ENCODE measurements around the gene AFF2.

Gene AFF2

GRCh38 chrX:148500423-148501385 is at the start of gene AFF2:
Gene AFF2 (plus strand): TSS chrX:148500617. CDS start chrX:148501098, 481 bp downstream.
- Histone ChIP-seq H3K27me3 (ENCODE audit: insufficient read depth, insufficient read length) (no peaks in the 10 kb centered on the region), H3K36me3 (ENCODE audit: insufficient read depth, insufficient read length, low read length) (no peaks in the 10 kb centered on the region), H3K9ac (ENCODE audit: insufficient read length, low read depth) (peak within 1 kb of the TSS; percentile 64), H3K4me3 (ENCODE audit: insufficient read length, low read depth) (peak within 1 kb of the TSS; percentile 50), H3K4me1 (ENCODE audit: insufficient read depth, insufficient read length) (no peaks in the 10 kb centered on the region), H3K9me3 (ENCODE audit: insufficient read depth, low read length) (no peaks in the 10 kb centered on the region)
- TF ChIP-seq ZNF274 (IDR thresholded peaks at IDR 0.05; ENCODE audit: low read depth, low read length) = no peak
- TF ChIP-seq YY1 (IDR thresholded peaks at IDR 0.05; ENCODE audit: insufficient read depth, insufficient read length) = no peak
- no peak for DNase-seq (ENCODE audit: low read depth, low spot score)

GRCh38 chrX:148457279-148457678 is 43.1 kb upstream of the AFF2 start:
- no peak for TF ChIP-seq YY1 (IDR thresholded peaks at IDR 0.05; ENCODE audit: insufficient read depth, insufficient read length)
- TF ChIP-seq ZNF274 (IDR thresholded peaks at IDR 0.05; ENCODE audit: low read depth, low read length) = no peak
- no peak for TF ChIP-seq SUZ12 (IDR thresholded peaks at IDR 0.05; ENCODE audit: extremely low read depth, insufficient read depth, insufficient read length)
- DNase-seq (ENCODE audit: low read depth, low spot score) = no peak
- H3K36me3 ChIP-seq (ENCODE audit: insufficient read depth, insufficient read length, low read length) = no peaks in the 10 kb centered on the region
- no peaks in the 10 kb centered on the region for H3K9me3 ChIP-seq (ENCODE audit: insufficient read depth, low read length)
- no peak overlapping the region for H3K4me3 ChIP-seq (ENCODE audit: insufficient read length, low read depth)
- H3K27me3 ChIP-seq (ENCODE audit: insufficient read depth, insufficient read length) = no peaks in the 10 kb centered on the region
- H3K9ac ChIP-seq (ENCODE audit: insufficient read length, low read depth) = no peak overlapping the region
- H3K4me1 ChIP-seq (ENCODE audit: insufficient read depth, insufficient read length) = no peaks in the 10 kb centered on the region

- H3K9ac ChIP-seq (ENCODE audit: insufficient read length, low read depth) = no peak overlapping the region
- no peak for DNase-seq (ENCODE audit: low read depth, low spot score)
- no peaks in the 10 kb centered on the region for H3K36me3 ChIP-seq (ENCODE audit: insufficient read depth, insufficient read length, low read length)
- H3K4me1 ChIP-seq (ENCODE audit: insufficient read depth, insufficient read length) = no peaks in the 10 kb centered on the region
- H3K9me3 ChIP-seq (ENCODE audit: insufficient read depth, low read length) = no peaks in the 10 kb centered on the region
- H3K4me3 ChIP-seq (ENCODE audit: insufficient read length, low read depth) = no peak overlapping the region
- TF ChIP-seq YY1 (IDR thresholded peaks at IDR 0.05; ENCODE audit: insufficient read depth, insufficient read length) (no peak), ZNF274 (IDR thresholded peaks at IDR 0.05; ENCODE audit: low read depth, low read length) (no peak), SUZ12 (IDR thresholded peaks at IDR 0.05; ENCODE audit: extremely low read depth, insufficient read depth, insufficient read length) (no peak)
- no peaks in the 10 kb centered on the region for H3K27me3 ChIP-seq (ENCODE audit: insufficient read depth, insufficient read length)
Measured at GRCh38 chrX:148459343-148459742, 41.1 kb upstream of the AFF2 start.

GRCh38 chrX:148466292-148466691 is 34.1 kb upstream of the AFF2 start:
- H3K9ac ChIP-seq (ENCODE audit: insufficient read length, low read depth) = no peak overlapping the region
- no peak for TF ChIP-seq ZNF274 (IDR thresholded peaks at IDR 0.05; ENCODE audit: low read depth, low read length)
- no peak for TF ChIP-seq YY1 (IDR thresholded peaks at IDR 0.05; ENCODE audit: insufficient read depth, insufficient read length)
- no peak for TF ChIP-seq SUZ12 (IDR thresholded peaks at IDR 0.05; ENCODE audit: extremely low read depth, insufficient read depth, insufficient read length)
- no peaks in the 10 kb centered on the region for H3K9me3 ChIP-seq (ENCODE audit: insufficient read depth, low read length)

GRCh38 chrX:148470324-148470723 is 30.1 kb upstream of the AFF2 start:
- Histone ChIP-seq H3K9me3 (ENCODE audit: insufficient read depth, low read length) (no peaks in the 10 kb centered on the region), H3K9ac (ENCODE audit: insufficient read length, low read depth) (no peak overlapping the region), H3K4me3 (ENCODE audit: insufficient read length, low read depth) (no peak overlapping the region), H3K4me1 (ENCODE audit: insufficient read depth, insufficient read length) (no peaks in the 10 kb centered on the region), H3K36me3 (ENCODE audit: insufficient read depth, insufficient read length, low read length) (no peaks in the 10 kb centered on the region), H3K27me3 (ENCODE audit: insufficient read depth, insufficient read length) (no peaks in the 10 kb centered on the region)
- no peak for DNase-seq (ENCODE audit: low read depth, low spot score)
- TF ChIP-seq ZNF274 (IDR thresholded peaks at IDR 0.05; ENCODE audit: low read depth, low read length) (no peak), YY1 (IDR thresholded peaks at IDR 0.05; ENCODE audit: insufficient read depth, insufficient read length) (no peak), SUZ12 (IDR thresholded peaks at IDR 0.05; ENCODE audit: extremely low read depth, insufficient read depth, insufficient read length) (no peak)

More at GRCh38 chrX:148466292-148466691, 34.1 kb upstream of the AFF2 start:
- Histone ChIP-seq H3K4me3 (ENCODE audit: insufficient read length, low read depth) (no peak overlapping the region), H3K4me1 (ENCODE audit: insufficient read depth, insufficient read length) (no peaks in the 10 kb centered on the region), H3K36me3 (ENCODE audit: insufficient read depth, insufficient read length, low read length) (no peaks in the 10 kb centered on the region), H3K27me3 (ENCODE audit: insufficient read depth, insufficient read length) (no peaks in the 10 kb centered on the region)
- DNase-seq (ENCODE audit: low read depth, low spot score) = no peak

- Histone ChIP-seq H3K9ac (ENCODE audit: insufficient read length, low read depth) (no peak overlapping the region), H3K9me3 (ENCODE audit: insufficient read depth, low read length) (no peaks in the 10 kb centered on the region), H3K4me3 (ENCODE audit: insufficient read length, low read depth) (no peak overlapping the region), H3K36me3 (ENCODE audit: insufficient read depth, insufficient read length, low read length) (no peaks in the 10 kb centered on the region), H3K4me1 (ENCODE audit: insufficient read depth, insufficient read length) (no peaks in the 10 kb centered on the region), H3K27me3 (ENCODE audit: insufficient read depth, insufficient read length) (no peaks in the 10 kb centered on the region)
- DNase-seq (ENCODE audit: low read depth, low spot score) = no peak
- TF ChIP-seq SUZ12 (IDR thresholded peaks at IDR 0.05; ENCODE audit: extremely low read depth, insufficient read depth, insufficient read length) (no peak), ZNF274 (IDR thresholded peaks at IDR 0.05; ENCODE audit: low read depth, low read length) (no peak)
Measured at GRCh38 chrX:148474030-148474429, 26.4 kb upstream of the AFF2 start.

- TF ChIP-seq ZNF274 (IDR thresholded peaks at IDR 0.05; ENCODE audit: low read depth, low read length) (no peak), YY1 (IDR thresholded peaks at IDR 0.05; ENCODE audit: insufficient read depth, insufficient read length) (no peak), SUZ12 (IDR thresholded peaks at IDR 0.05; ENCODE audit: extremely low read depth, insufficient read depth, insufficient read length) (no peak)
- Histone ChIP-seq H3K36me3 (ENCODE audit: insufficient read depth, insufficient read length, low read length) (no peaks in the 10 kb centered on the region), H3K4me1 (ENCODE audit: insufficient read depth, insufficient read length) (no peaks in the 10 kb centered on the region), H3K4me3 (ENCODE audit: insufficient read length, low read depth) (no peak overlapping the region), H3K9ac (ENCODE audit: insufficient read length, low read depth) (no peak overlapping the region), H3K9me3 (ENCODE audit: insufficient read depth, low read length) (no peaks in the 10 kb centered on the region), H3K27me3 (ENCODE audit: insufficient read depth, insufficient read length) (no peaks in the 10 kb centered on the region)
- no peak for DNase-seq (ENCODE audit: low read depth, low spot score)
Measured at GRCh38 chrX:148492057-148492456, 8.4 kb upstream of the AFF2 start.

Data from NT2/D1 (cell line).